GM10847 (cell line): Measurements from ENCODE around the gene ENAH.

ENCODE experiments used
- POLR2A ChIP-seq: IDR thresholded peaks from 2 replicates; pipeline ENCODE4 v1.6.1; 2011; ENCODE audit not compliant: insufficient read length; ENCODE audit errors: extremely low read depth

ENAH gene

DNA sequence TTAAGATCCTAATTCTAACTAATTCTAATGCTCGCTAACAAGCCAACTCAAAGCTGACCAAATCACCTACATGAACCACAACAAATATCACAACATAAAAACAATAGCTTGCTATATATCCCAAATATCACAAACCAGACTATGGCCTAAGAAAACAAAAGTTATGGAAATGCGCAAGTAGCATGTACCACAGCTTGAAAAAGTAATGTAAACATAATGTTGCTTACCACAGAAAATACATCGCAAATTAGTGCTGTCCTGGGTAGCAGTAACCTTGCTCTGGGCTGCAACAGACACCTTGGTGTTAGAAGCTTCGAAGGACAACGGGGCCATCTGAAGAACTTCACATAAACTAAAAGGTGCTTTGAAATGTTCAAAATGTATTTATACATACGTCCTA lies 117.6 kb downstream of the ENAH start:
- no peak for TF ChIP-seq POLR2A

DNA sequence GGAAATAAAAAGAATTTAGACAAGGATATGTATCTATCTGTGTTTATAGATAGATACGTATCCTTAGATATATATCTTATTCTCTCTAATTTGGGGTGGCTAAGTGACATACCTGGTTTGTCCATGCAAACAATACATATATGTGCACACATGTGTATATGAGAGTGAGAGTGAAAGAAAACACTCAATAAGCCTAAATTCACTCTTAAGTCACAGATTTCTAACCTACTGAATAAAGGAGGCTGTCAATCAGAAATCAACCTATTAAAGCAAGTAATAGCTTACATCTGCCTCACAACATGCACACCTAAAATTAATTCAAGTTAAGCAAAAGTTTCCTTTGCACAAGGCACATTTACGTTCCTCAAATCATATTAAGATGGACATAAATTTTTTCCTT lies 118.2 kb downstream of the ENAH start:
- TF ChIP-seq POLR2A: no peak

DNA sequence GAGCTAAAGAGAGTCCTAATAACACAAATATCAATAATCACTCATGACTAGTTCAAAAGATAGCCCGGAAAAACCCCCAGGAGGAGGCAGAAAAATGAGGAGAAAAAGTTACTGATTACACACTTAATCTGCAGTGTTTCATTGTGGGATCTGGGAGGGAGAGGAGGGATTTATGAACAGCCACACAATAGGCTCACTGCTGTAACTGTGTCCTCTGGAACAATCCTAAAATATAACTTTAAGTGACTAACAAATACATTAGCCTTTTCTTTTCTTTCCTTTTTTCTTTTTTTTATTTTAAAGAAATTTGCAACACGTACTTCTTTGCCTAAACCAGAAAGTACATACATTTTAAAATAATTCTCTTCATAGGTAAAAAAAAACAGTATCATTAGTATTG lies 118.8 kb downstream of the ENAH start:
- TF ChIP-seq POLR2A: no peak

DNA sequence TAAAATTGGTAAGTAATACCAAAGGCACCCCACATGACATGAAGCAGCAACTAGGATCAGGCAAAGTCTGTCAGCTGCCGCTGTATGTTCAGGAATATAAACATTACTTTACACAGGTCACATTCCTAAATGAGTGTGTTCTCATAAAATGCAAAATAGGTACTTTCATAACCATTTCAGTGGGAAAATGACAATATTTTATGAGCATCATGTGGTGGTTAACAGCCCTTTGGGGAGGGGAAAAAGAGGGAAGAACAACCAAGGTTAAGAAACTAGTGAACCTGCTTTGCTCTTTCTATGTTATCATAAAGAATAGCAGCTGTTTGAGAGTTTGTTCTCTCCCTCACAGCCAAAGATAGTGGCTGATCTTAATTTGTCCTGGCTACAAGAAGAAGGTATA lies 119.7 kb downstream of the ENAH start:
- TF ChIP-seq POLR2A: no peak

DNA sequence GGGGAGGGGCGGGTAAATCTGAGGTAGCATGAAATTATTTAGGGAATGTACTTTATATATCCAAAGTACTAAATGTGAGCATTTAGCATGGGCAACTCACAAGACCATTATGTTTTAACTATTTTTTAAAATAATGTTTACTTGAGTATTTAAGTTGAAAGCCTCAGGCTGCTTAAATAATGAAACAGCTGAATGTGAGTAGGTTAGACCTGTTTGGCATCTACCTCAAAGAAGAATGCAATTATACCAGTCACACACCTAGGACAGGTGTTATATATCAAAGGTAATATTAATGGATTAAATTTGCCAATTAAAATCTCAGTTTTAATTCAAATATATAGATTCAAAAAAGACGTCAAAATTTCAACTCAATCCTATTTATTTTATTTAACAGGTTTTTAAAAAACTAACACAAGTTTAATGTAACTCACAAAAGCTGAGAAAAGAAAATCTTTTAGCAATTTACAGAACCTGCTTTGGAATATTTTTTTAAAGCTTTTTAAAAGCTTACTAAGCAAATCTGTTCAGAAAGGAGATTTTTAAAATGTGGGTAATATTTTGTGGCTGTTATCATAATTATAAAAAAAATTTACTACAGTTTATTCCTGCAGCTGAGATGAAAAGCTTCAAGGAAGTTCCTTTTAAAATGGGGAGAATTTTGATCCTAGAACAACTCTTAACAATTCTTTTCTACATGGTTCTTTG lies 120.5 kb downstream of the ENAH start:
- no peak for TF ChIP-seq POLR2A

DNA sequence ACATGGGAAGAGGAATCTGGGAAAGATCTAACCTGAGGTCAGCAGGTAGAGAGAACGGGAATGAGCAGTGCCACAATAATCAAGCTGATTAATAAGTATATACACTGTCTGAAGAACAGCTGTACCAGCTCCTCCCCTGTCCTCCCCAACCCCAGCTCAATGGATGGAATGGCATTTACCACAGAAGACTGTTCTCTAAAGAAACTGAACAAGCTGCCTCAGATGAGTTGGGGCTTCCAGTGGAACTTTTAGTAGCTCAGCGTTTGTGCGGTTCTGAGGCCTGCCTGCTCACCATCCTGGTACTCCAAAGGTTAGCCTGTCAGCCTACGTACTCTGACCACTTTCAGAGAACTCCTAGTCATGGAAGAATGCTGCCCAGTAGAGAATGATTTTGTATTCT lies 123.2 kb downstream of the ENAH start:
- TF ChIP-seq POLR2A: no peak

DNA sequence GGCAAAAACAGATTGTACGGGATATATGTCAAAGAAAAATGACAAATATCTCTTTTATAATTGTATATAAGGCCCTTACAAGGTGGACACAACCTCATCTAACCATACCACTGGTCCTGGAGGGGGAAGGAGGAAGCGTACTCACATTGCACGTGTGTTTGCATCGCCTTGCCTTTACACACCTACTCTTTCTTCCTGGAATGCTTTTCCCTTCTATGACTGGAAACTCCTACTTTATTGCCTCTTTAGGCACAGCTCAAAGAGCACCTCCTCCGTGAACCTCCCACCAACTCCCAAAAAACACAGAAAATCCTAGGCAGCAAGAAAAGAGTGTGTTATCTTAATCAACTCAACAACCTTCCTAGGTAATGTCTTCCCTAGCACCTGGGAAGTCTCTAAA lies 125.3 kb downstream of the ENAH start:
- no peak for TF ChIP-seq POLR2A

DNA sequence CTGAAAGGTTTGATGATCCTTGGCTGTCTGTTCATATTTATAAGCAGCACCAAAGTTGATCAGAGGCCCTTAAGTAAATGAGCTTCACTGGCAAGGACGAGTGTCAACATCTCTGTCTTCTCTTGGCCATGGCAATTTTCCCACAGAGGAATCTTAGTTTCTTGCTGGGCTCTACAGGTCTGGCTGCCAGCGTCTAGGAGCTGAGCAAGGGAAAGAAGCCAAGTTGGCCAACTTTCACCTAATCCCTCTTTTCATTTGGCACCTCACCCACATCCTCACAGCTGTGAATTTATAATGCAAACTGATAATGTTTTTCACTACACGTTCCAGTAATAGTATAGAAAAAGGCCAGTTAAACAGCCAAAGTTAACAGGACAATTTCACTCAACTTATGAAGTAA lies 126.0 kb downstream of the ENAH start:
- TF ChIP-seq POLR2A: no peak

DNA sequence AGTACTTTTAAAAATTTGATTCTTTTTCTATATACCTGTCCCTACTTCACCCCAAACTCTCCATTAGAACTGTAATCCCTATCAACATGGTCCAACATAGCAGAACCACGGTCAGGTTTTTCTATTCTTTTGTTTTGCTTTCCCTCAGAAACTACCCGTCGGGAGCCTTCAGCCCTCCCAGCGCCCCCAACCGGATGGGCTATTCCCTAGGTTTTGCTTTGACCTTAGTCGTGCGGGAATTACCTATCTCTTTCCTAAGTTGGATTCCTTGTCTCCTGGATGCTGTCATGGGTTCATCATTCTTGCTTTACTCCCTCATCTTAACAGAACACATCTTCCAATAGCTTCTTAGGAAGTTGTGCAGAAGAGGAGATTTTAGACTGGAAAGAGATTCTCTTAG lies 127.5 kb downstream of the ENAH start:
- no peak for TF ChIP-seq POLR2A

DNA sequence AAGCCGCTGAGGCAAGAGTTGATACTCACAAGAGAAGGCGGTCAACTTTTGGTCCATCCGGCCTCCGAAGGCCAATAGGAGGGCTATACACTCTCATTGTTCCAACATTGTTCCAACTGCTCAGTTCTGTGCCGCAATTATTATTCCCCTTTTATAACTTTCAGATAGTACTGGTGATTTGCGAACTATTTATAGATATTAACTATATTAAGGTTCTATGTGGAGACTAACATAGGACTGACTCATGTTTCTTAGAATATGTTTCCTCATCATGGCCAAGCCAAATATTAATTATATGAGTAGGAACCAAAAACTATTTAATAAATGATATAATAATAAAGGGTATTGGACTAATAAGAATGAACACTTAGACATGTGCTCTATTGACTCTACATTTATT lies 128.4 kb downstream of the ENAH start:
- no peak for TF ChIP-seq POLR2A

DNA sequence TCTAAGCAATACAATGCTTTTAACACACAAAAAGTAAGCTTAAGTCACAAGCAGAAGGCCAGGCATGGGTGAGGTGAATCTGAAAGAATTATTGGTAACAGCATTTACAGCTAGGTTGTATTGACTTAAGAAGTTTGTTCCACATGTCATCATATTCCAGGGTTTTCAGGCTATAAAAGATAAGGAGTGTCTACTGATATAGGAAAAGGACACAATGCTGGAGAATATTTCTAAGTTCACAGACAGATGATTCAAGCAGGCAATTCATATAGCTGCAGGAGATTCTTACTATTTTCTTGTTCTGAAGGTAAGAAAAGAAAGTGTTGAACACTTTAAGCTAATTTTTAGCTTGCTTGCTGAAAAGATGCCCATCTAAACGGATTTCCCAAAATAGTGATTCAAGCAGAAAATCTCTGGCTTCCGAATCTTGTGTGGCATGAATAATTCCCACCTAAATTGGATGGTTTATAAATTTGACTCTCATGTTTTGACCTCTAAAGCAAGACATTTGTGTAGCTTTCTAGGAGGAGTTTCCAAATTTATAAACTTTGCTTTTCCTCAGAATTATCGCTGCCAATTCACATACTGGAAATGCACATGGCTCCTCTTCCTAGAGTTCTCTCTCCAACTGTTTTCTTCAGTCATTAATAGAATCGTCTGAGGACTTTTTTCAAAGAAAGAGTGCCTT lies 129.5 kb downstream of the ENAH start:
- no peak for TF ChIP-seq POLR2A

DNA sequence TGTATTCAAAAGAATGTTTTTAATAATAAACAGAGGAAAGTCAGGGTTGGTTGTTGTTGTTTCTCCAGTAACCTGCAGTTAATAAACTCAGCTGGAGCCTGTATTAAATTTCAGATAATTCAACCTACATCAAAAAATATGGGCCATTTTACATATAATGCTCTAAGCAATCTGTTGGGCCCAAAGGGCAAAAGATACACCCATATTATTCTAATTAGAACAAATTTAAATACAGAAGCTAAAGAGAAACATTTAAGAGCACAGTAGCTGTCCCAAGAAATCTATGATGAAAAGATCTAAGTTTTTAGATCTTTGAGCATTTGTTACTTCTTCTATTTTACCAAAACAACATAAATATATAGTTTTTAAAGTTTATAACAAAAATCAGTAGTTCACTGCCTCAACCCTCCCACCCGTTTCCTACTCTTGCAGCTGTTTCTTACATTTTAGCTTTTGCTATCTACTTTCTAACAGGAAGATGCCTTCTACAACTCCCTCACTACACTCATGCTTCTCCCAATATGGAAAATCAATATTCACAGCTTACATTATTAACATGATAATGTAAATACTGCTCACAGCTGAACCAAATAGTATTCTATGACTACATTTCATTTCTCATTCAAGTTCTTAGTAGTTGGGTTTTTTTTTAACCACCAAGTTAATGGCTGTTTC lies 130.2 kb downstream of the ENAH start:
- no peak for TF ChIP-seq POLR2A

DNA sequence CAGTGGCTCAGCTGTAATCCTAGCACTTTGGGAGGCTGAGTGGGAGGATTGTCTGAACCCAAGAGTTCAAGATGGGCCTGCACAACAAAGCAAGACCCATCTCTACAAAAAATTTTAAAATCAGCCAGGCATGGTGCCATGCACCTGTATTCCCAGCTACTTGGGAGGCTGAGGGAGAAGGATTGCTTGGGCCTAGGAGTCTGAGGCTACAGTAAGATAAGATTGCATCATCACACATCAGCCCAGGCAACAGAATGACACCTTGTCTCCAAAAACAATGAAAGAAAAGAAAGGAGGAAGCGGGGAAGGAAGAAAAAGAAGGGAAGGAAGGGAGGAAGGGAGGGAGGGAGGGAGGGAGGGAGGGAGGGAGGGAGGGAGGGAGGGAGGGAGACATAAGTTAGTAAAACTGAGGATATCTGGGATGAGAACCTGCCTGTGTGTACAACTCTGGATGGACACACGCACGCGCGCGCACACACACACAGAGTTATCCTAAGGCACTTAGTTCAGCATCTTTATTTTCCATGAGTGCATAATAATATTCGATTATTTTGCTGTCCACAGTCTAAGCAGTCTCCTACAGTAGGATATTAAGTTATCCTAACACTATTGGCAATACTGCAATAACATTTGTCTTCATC lies 132.2 kb downstream of the ENAH start:
- no peak for TF ChIP-seq POLR2A

DNA sequence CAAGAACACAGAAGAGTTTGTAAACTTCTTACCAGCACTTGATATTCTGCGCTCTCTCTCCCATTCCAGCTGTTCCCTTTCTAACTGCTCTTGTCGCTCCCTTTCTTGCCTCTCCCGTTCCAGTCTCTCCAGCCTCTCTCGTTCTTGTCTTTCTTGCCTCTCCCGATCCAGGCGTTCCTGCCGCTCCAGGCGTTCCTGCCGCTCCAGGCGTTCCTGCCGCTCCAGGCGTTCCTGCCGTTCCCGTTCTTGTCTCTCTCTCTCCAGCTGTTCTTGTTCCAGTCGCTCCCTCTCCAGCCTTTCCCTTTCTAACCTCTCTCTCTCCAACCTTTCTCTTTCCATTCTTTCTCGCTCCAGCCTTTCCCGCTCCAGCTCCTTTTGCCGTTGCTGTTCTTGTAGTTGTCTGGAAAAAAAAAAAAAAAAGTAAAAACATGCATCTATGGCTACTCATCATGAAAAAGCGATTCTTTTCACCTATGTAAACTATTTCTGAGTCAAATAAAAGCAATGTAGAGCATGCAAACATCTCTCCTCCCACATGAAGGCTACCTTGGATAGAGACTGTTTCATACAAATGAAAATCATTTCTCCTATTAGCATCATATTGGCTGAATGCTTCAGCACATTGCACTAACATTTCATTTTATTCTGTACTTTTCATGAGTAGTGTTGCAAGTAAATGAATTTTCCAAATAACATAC lies 133.6 kb downstream of the ENAH start:
- no peak for TF ChIP-seq POLR2A

DNA sequence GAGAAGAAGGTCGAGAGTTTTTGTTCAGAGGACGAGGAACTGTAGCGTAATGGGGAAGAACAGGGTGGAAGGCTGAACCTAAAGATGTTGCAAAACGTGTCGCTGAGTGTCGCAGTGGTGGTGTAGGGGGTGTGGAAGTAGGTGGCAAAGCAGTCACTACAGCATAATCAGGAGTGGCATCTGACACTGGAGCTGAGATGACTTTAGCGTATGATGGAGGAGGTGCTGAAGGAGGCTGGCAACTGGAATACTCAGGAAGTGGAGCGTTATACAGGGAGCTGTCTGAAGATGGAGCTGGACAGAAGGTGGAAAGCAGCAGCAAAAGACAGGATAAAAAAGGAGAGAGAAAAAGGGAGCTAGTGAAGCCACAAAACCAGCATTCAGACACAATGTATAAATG lies 135.2 kb downstream of the ENAH start:
- TF ChIP-seq POLR2A: no peak
